Calu3 (cell line): ENCODE results near the gene CCDC85C. TPM values are rescaled to one million over a fixed set of nuclear protein-coding genes. Genes with fewer than 3 reads are reported as not detected.
A peak's percentile ranks its signal among the peaks of the same experiment; 100 is the strongest.

Experiments used
- BruUV-seq: library from RNA; stranded (reverse); fragments of 400-500 nt; replicated peaks from 2 replicates; lab custom pipeline; 2021; lab: Mats Ljungman, UMichigan
- CTCF ChIA-PET: fragments of 300-600 bp; sonication (Branson Sonifier 250); formaldehyde crosslinking; loops from one replicate; lab custom pipeline; 2022; ENCODE audit warnings: antibody characterized with exemption; lab: Charles Lee
- DNase-seq: peaks from one replicate; pipeline ENCODE4 v3.0.0; 2022
- H3K27ac Mint-ChIP-seq: one replicate; pipeline ENCODE4 v1.8.0; 2022; ENCODE audit warnings: mixed read lengths; ENCODE audit not compliant: unreplicated experiment
- H3K27me3 Mint-ChIP-seq: one replicate; pipeline ENCODE4 v1.8.0; 2022; ENCODE audit warnings: mixed read lengths; ENCODE audit not compliant: unreplicated experiment
- H3K36me3 Mint-ChIP-seq: one replicate; pipeline ENCODE4 v1.8.0; 2022; ENCODE audit warnings: mild to moderate bottlenecking, moderate library complexity, mixed read lengths; ENCODE audit not compliant: insufficient read depth, unreplicated experiment
- H3K4me1 Mint-ChIP-seq: one replicate; pipeline ENCODE4 v1.8.0; 2022; ENCODE audit warnings: mild to moderate bottlenecking, low read depth, mixed read lengths; ENCODE audit not compliant: unreplicated experiment
- H3K4me3 Mint-ChIP-seq: one replicate; pipeline ENCODE4 v1.8.0; 2022; ENCODE audit warnings: mild to moderate bottlenecking, low read depth, moderate library complexity, mixed read lengths; ENCODE audit not compliant: unreplicated experiment
- H3K9me3 Mint-ChIP-seq: one replicate; pipeline ENCODE4 v1.8.0; 2022; ENCODE audit warnings: low read depth, mixed read lengths; ENCODE audit not compliant: unreplicated experiment
- CTCF ChIP-seq: fragments of 200-600 bp; IDR thresholded peaks from one replicate; pipeline ENCODE4 v1.8.0; 2022; ENCODE audit warnings: antibody characterized with exemption; ENCODE audit not compliant: unreplicated experiment
- intact Hi-C: fragments of 100-400 bp; cut with micrococcal nuclease; formaldehyde crosslinking; loops from one replicate; pipeline ENCODE4 v1.10.0; 2022; ENCODE audit not compliant: unreplicated experiment
- total RNA-seq: library from RNA; stranded (reverse); gene quantifications from 2 replicates; pipeline ENCODE4 v1.2.3, GENCODE V29; 2022

CCDC85C gene
- total RNA-seq, 1 experiment from 2014 or later, result 45.1 TPM

GRCh38 chr14:99537399-99537798 is 66.6 kb downstream of the CCDC85C start:
- DNase-seq, result peak; percentile 56
- H3K4me3 Mint-ChIP-seq, result no peak overlapping the region
- TF ChIP-seq CTCF, result no peak
- BruUV-seq, result no TSS peak
- H3K9me3 Mint-ChIP-seq, result no peaks in the 10 kb centered on the region
- intact Hi-C loops, result no loop called here
- H3K27ac Mint-ChIP-seq, result no peak overlapping the region
- peaks cover 10% of the 10 kb centered on the region for H3K4me1 Mint-ChIP-seq
- CTCF ChIA-PET, result no interaction called here
- peaks cover 5% of the 10 kb centered on the region for H3K36me3 Mint-ChIP-seq
- no peaks in the 10 kb centered on the region for H3K27me3 Mint-ChIP-seq

- Mint-ChIP-seq H3K27me3 (no peaks in the 10 kb centered on the region), H3K4me1 (peaks cover 3% of the 10 kb centered on the region), H3K9me3 (no peaks in the 10 kb centered on the region), H3K36me3 (peaks cover 5% of the 10 kb centered on the region), H3K4me3 (no peak overlapping the region), H3K27ac (no peak overlapping the region)
- no peak for TF ChIP-seq CTCF
- CTCF ChIA-PET, result no interaction called here
- DNase-seq, result no peak
- intact Hi-C loops, result no loop called here
- BruUV-seq, result no TSS peak
Measured at GRCh38 chr14:99535908-99536778, 67.9 kb downstream of the CCDC85C start.

DNA sequence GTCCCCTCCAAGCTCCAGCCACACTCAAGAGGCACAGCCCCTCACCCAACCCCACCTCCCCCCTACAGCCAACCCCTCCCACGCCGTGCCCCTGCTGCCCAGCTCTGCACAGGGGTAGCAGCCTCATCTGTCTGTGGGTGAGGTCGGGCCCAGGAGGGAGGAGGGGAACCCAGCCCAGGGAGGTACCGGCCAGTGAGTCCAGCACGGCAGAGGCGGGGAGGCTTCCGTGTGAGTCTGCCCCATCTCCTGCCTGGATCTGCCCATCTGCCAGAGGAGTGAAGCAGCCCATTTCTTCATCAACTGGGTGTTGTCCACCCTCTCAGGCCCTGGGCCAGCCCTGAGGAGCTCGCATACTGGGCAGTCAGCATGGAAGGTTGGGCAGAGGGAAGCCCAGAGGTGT is 68.6 kb downstream of the CCDC85C start:
- H3K9me3 Mint-ChIP-seq, result no peaks in the 10 kb centered on the region
- no peak overlapping the region for H3K27ac Mint-ChIP-seq
- intact Hi-C loops, result no loop called here
- TF ChIP-seq CTCF, result no peak
- no peaks in the 10 kb centered on the region for H3K27me3 Mint-ChIP-seq
- peaks cover 5% of the 10 kb centered on the region for H3K36me3 Mint-ChIP-seq
- no peak for DNase-seq
- no TSS peak for BruUV-seq
- no peak overlapping the region for H3K4me3 Mint-ChIP-seq
- no peaks in the 10 kb centered on the region for H3K4me1 Mint-ChIP-seq
- CTCF ChIA-PET, result no interaction called here

DNA sequence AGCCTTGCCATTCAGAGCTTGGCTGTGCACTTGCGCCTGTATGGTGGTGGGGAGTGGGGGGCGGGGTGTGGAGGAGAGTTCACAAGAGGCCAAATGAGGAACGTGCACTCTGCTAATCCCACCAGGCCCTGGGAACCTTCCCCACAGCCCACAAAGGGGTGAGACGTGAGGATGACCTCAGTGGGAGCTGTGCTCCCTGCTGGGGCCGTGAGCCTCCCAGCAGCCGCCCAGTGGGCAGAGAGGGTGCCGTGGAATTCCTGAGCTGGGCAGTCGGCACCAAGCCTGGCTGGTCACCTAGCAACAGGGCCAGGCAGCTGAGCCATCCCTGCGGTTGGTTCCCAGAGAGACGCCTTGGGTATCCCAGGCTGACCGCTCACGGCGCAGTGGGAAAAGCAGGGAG is 69.1 kb downstream of the CCDC85C start:
- H3K4me1 Mint-ChIP-seq, result no peaks in the 10 kb centered on the region

More for the DNA sequence above, 69.1 kb downstream of the CCDC85C start:
- intact Hi-C loops, result no loop called here
- H3K9me3 Mint-ChIP-seq, result no peaks in the 10 kb centered on the region
- no TSS peak for BruUV-seq
- no peak for TF ChIP-seq CTCF
- H3K4me3 Mint-ChIP-seq, result no peak overlapping the region
- CTCF ChIA-PET, result interaction anchor here (1.2 kb wide), 1 partner anchor 117 kb away, joined by 3 read pairs; no protein-coding TSS in a partner anchor
- H3K27ac Mint-ChIP-seq, result no peak overlapping the region
- H3K27me3 Mint-ChIP-seq, result no peaks in the 10 kb centered on the region
- H3K36me3 Mint-ChIP-seq, result peaks cover 5% of the 10 kb centered on the region
- DNase-seq, result no peak
